Thyroid gland (tissue), 4 donors: Measurements from ENCODE around the gene UGT1A1. TPM values are rescaled to one million over a fixed set of nuclear protein-coding genes. Genes with fewer than 3 reads are reported as not detected.

ENCODE experiments used
- DNase-seq, 2 donors: peaks; one replicate each; pipeline ENCODE4 v3.0.0-alpha.2; 2019
- H3K27ac ChIP-seq, 3 donors: fragments of 200-600 bp; sonication (generic); 1 replicate in 2 of 3; 2 replicates in 1 of 3; pipeline ENCODE4 v1.5.1; 2016 to 2019; ENCODE audit warnings: mild to moderate bottlenecking in 1 of 3, moderate library complexity in 1 of 3
- H3K27me3 ChIP-seq: fragments of 200-600 bp; sonication (generic); one replicate; pipeline ENCODE4 v1.5.1; 2019
- H3K36me3 ChIP-seq, 2 donors: fragments of 200-600 bp; sonication (generic); one replicate each; pipeline ENCODE4 v1.5.1; 2016 to 2019
- H3K4me1 ChIP-seq, 2 donors: fragments of 200-600 bp; sonication (generic); one replicate each; pipeline ENCODE4 v1.5.1; 2017 to 2019
- H3K4me3 ChIP-seq, 3 donors: fragments of 200-600 bp; sonication (generic); replicated peaks in 1 of 3; 1 replicate in 2 of 3; 2 replicates in 1 of 3; pipeline ENCODE4 v1.5.1; 2016; ENCODE audit warnings: mild to moderate bottlenecking in 1 of 3
- H3K9me3 ChIP-seq: fragments of 200-600 bp; sonication (generic); one replicate; pipeline ENCODE4 v1.5.1; 2017
- POLR2A ChIP-seq, 2 donors: fragments of 450-650 bp; IDR thresholded peaks; one replicate each; pipeline ENCODE4 v1.6.1; 2017; ENCODE audit warnings: antibody characterized with exemption in 2 of 2, mild to moderate bottlenecking in 2 of 2, moderate library complexity in 1 of 2
- WGBS, 2 donors: methylation state at CpG; one replicate each; pipeline ENCODE4 v1.1.5; 2017; 5-methylcytosine and 5-hydroxymethylcytosine counted together
- intact Hi-C: fragments of 100-400 bp; cut with DNase I; formaldehyde crosslinking; loops from one replicate; pipeline ENCODE4 v1.15.1; 2023
- total RNA-seq, 4 donors: library from RNA; depleted of rRNA; stranded (reverse); fragments of >200 nt; gene quantifications; one replicate each; pipeline ENCODE4 v1.2.3, GENCODE V29; 2016
- TF ChIP-seq, protein P1 (sequence below), 6 experiments: fragments of 200-600 bp in 3 of 6; fragments of 450-650 bp in 3 of 6; sonication (generic) in 3 of 6; IDR thresholded peaks; one replicate each; pipeline ENCODE4 v1.5.1; 2016 to 2019; ENCODE audit warnings: antibody characterized with exemption in 6 of 6, mild to moderate bottlenecking in 2 of 6, inconsistent platforms in 1 of 6, moderate library complexity in 1 of 6

UGT1A1 gene
- total RNA-seq, 4 donors from 2014 or later: 0.45 to 0.94 (median 0.76) TPM

GRCh38 chr2:233792720-233793119 is 32.6 kb downstream of the UGT1A1 start:
- Histone ChIP-seq H3K4me1 (no peaks in the 10 kb centered on the region), H3K27ac (no peak overlapping the region), H3K27me3 (no peaks in the 10 kb centered on the region), H3K9me3 (no peaks in the 10 kb centered on the region), H3K4me3 (no peak overlapping the region), H3K36me3 (no peaks in the 10 kb centered on the region)
- TF ChIP-seq POLR2A (IDR thresholded peaks at IDR 0.05): no peak
- 83 to 93% methylated on average over 7 of the region's 7 CpGs for WGBS, 2 donors
- intact Hi-C loops: no loop called here
- no peak for DNase-seq

DNA sequence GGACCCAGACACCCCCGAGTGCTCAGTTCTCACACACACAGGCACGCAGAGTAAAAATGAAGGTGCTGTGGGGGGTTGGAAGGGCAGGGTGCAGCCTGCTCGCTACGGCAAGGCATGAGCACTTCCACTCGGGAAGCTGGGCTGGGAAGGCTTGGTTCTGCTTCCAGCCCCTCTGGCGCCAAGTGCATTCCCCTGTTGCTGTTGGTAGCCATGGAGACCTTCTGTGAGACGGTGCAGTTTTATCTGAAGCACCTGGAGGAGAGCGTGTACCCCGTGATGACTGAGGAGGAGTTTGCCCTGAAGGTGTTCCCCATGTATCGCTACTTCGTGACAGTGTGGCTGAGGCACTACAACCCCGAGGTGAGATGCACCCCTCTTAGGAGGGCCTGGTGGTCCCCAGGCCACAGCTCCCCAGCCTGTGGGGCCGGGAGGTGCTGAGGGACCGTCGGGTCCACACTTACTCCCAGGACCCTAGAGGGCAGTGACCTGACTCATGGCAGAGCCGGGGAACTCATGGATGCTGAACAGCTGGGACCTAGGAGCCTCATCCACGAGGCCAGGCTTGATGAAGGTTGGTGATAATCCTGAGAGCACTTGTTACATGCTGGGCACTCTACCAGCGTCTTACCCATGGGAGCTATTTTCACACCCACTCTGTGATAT is 33.5 kb downstream of the UGT1A1 start:
- DNase-seq: peak; percentile 48 to 72
- Histone ChIP-seq H3K4me1 (no peaks in the 10 kb centered on the region), H3K27ac (no peak overlapping the region), H3K4me3 (no peak overlapping the region), H3K9me3 (no peaks in the 10 kb centered on the region), H3K36me3 (no peaks in the 10 kb centered on the region), H3K27me3 (no peaks in the 10 kb centered on the region)
- 47 to 53% methylated on average over 10 to 11 of the region's 18 CpGs for WGBS, 2 donors
- TF ChIP-seq, protein P1, sequence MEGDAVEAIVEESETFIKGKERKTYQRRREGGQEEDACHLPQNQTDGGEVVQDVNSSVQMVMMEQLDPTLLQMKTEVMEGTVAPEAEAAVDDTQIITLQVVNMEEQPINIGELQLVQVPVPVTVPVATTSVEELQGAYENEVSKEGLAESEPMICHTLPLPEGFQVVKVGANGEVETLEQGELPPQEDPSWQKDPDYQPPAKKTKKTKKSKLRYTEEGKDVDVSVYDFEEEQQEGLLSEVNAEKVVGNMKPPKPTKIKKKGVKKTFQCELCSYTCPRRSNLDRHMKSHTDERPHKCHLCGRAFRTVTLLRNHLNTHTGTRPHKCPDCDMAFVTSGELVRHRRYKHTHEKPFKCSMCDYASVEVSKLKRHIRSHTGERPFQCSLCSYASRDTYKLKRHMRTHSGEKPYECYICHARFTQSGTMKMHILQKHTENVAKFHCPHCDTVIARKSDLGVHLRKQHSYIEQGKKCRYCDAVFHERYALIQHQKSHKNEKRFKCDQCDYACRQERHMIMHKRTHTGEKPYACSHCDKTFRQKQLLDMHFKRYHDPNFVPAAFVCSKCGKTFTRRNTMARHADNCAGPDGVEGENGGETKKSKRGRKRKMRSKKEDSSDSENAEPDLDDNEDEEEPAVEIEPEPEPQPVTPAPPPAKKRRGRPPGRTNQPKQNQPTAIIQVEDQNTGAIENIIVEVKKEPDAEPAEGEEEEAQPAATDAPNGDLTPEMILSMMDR (IDR thresholded peaks at IDR 0.05): no peak
- intact Hi-C loops: no loop called here

GRCh38 chr2:233794128-233794658 is 34.1 kb downstream of the UGT1A1 start:
- peak; percentile 38 to 47 for DNase-seq
- no peaks in the 10 kb centered on the region for H3K36me3 ChIP-seq
- H3K27ac ChIP-seq: no peak overlapping the region
- 67 to 78% methylated on average over 11 to 15 of the region's 17 CpGs for WGBS, 2 donors
- intact Hi-C loops: no loop called here
- no peak overlapping the region for H3K4me3 ChIP-seq
- TF ChIP-seq, protein P1 (IDR thresholded peaks at IDR 0.05): no peak
- TF ChIP-seq POLR2A (IDR thresholded peaks at IDR 0.05): no peak
- H3K27me3 ChIP-seq: no peaks in the 10 kb centered on the region
- H3K9me3 ChIP-seq: no peaks in the 10 kb centered on the region
- H3K4me1 ChIP-seq: peaks cover 2% of the 10 kb centered on the region in 2 donors

DNA sequence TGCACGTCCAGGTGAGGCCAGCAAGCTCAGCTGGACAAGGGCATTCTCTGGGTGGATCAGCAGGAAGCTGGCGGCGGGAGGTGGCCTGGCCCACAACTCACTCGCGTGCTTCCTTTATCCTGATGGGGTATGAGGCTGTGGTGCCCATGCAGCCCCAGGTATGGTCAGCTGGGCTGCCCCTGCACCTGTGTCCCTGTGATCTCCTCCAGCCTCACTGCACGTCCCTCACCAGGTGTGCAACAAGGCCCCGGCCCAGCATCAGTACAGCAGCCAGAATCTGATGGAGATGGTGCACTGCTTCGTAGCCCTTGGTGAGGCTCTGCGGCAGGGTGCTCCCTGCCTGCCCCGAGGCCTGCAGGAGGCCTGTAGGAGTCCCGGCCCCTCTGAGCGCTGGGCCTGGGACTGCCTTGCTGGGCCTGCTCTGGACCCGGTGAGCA is 35.7 kb downstream of the UGT1A1 start:
- intact Hi-C loops: no loop called here
- Histone ChIP-seq H3K27ac (no peak overlapping the region), H3K4me1 (peaks cover 6 to 13% of the 10 kb centered on the region in 2 donors), H3K36me3 (no peaks in the 10 kb centered on the region), H3K9me3 (no peaks in the 10 kb centered on the region), H3K4me3 (no peak overlapping the region), H3K27me3 (no peaks in the 10 kb centered on the region)
- no peak for DNase-seq
- TF ChIP-seq, protein P1 (IDR thresholded peaks at IDR 0.05): no peak
- no peak for TF ChIP-seq POLR2A (IDR thresholded peaks at IDR 0.05)
- 95 to 96% methylated on average over 10 to 12 of the region's 13 CpGs for WGBS, 2 donors

- Histone ChIP-seq H3K27me3 (no peaks in the 10 kb centered on the region), H3K36me3 (no peaks in the 10 kb centered on the region), H3K4me3 (no peak overlapping the region), H3K9me3 (no peaks in the 10 kb centered on the region), H3K4me1 (peaks cover 6 to 13% of the 10 kb centered on the region in 2 donors), H3K27ac (no peak overlapping the region)
- intact Hi-C loops: no loop called here
- 92 to 93% methylated on average over 9 of the region's 9 CpGs for WGBS, 2 donors
- no peak for DNase-seq
- TF ChIP-seq POLR2A (IDR thresholded peaks at IDR 0.05): no peak
- TF ChIP-seq, protein P1 (IDR thresholded peaks at IDR 0.05): no peak
These were observed 36.2 kb downstream of the UGT1A1 start for GRCh38 chr2:233796254-233796653.
